GM20431 (cell line): Measurements from ENCODE around the gene MPPED2.

Source experiments
- in situ Hi-C: fragments of 300-500 bp; cut with MseI, MboI; formaldehyde crosslinking; loops from one replicate; pipeline ENCODE4 v1.15.0; 2020; ENCODE audit warnings: low sequenced_read_pairs; ENCODE audit not compliant: unreplicated experiment

The MPPED2 gene

GRCh38 chr11:30458541-30458940 lies 127.6 kb downstream of the MPPED2 start:
- in situ Hi-C loops, result no loop called here

DNA sequence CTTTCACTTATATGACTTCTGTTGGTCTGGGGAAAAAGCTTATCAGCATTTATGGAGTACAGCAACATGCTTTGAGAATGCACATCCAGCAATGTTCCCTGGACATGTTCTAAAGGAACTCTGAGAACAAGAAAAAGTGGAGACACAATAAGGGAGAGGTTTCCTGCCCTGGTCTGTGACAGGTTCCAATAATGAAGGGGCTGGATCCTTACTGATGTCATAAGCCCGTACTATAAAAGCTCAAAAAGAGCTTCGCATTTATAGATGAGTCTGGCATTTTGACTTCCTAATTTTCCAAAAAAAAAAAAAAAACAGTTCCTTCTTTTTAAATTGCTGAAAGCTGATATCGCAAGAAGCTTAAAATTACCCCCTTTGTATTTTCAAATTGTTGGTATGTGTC lies 129.1 kb downstream of the MPPED2 start:
- in situ Hi-C loops, result no loop called here

DNA sequence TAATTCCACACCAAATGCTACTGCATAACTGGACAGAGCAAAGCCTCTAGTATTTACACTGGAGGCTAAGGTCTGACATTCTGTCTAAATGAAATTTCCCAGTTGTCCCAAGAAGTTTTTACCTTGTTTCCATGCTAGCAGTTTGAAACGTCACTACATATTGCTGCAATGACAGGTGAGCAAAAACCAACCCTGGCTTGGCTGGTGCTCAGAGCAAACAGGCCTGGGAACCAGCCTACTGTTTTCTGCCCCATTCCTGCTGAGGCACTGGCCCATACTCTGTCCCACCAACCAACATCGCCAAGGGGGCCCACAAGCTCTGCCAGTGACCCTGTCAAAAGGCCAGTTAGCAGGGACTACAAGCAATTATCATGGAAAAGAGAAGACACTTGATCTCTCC lies 131.1 kb downstream of the MPPED2 start:
- in situ Hi-C loops, result no loop called here

DNA sequence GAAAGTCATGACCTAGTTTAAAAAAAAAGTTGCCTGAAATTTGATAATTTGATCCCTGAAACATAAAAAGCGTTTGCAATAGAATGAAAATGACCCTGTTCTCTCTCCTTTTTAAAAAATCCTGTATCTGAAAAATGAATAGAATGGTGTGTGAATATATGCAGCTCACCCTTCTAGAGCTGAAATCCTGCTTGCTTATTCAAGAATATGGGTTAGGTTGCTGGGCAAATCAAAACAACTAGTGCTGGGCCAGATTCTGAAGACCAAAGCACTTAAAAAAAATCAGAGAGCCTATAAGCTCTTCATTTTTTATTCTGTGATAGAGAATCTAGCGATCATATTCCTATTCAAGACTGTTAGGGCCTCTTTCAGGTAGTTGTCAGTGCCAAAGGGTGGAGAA lies 131.6 kb downstream of the MPPED2 start:
- in situ Hi-C loops, result no loop called here

DNA sequence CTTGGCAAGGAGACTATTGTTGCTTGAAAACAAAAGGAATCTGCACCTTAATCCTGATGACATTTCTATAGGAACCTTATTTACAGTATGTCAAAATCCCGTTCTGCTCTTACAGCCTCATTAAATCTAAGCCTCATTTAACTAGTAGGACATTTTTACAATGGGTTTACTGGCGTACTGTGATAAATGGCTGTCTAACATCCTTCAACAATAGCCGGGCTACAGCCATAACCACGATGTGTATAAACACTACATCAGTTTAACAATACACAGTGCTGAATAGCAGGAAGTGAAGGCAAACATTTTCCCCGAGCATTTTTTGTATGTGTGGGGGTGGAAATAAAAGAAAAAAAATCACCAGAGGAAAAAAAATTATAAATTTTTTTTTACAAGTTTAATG lies 132.0 kb downstream of the MPPED2 start:
- in situ Hi-C loops, result no loop called here

DNA sequence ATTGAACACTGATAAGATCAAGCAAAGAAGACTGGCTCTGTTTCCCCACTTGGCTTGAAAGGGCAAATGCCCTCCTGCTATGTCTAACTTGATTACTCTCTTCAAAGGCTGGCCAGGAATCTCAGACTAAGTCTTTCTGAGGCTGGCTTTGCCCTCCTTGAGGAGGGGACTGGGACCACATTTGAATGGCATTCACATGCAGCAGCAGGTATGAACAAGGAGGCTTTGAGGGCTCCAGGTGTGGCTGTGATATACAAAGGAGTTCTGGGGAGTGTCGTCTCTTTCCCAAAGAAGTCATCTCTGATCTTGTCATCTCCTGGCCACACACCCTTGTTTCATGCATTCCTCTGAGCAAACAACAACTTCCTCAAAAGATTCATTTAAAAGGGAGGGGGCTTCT lies 132.4 kb downstream of the MPPED2 start:
- in situ Hi-C loops, result no loop called here

GRCh38 chr11:30452842-30453241 lies 133.3 kb downstream of the MPPED2 start:
- in situ Hi-C loops, result no loop called here

DNA sequence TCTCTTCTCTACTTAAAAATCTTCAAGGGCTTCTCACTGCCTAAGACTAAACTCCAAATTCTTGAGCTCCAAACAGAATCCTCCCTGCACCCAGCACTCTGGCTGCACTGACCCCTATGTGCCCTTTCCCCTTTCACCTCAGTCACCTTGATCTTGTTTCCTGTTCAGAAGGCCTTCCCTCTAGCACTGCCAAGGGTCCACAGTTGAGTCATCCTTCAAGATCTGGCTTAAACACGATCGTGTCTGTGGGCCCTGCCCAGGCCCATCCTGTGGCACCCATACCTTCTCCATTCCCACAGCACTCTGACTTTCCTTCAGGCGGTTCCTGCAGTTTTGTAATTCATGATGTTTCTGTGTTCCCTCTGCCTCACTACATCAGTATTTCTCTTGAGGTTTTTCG lies 134.0 kb downstream of the MPPED2 start:
- in situ Hi-C loops, result no loop called here

GRCh38 chr11:30451626-30452025 lies 134.5 kb downstream of the MPPED2 start:
- in situ Hi-C loops, result no loop called here

DNA sequence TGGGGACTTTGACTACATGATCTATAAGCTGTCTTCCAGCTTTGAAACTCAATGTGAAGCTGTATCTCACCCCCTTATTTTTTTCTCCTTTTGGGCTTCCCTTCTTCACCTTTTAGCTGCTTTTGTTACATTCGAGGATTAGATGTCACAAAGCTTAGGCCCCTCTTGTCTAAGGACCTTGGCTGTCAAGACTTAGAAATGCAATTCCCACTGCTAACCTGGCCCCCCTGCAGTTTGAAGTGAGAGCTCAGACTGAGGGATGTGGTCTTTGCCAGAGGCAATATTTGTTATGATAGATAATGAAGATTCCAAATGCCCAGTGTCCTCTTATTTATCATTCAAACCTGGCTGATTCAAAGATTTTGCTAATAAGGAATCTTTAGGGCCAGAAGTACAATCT lies 135.0 kb downstream of the MPPED2 start:
- in situ Hi-C loops, result no loop called here

DNA sequence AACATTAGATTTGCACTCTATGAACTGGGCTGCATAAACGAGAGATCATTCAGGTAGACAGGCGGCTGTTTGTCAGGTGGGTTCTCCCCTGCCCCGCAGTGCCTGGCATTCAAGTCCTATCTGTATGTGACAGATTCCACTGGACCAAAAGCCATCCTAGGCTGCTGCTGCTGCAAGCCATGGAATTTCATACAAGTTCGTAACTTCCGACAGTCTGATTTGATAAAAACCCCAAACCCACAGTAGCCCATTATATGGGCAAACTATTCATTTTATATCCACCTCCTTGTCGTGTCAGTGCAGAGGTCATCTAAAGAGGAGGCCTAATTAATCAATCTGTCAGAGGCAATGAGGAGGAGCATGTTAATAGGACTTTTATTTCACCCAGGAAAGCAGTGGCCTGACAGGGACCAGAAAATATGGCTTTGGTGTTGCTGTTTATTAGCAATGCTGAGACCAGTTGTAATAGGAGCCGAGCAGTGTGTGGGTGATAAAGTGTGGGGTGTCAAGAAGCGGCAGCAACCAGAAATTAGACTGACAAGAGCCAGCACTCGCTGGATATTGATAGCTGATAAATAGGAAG lies 139.0 kb downstream of the MPPED2 start:
- in situ Hi-C loops, result no loop called here

- in situ Hi-C loops, result no loop called here
Observed at GRCh38 chr11:30446520-30446919, 139.6 kb downstream of the MPPED2 start.

DNA sequence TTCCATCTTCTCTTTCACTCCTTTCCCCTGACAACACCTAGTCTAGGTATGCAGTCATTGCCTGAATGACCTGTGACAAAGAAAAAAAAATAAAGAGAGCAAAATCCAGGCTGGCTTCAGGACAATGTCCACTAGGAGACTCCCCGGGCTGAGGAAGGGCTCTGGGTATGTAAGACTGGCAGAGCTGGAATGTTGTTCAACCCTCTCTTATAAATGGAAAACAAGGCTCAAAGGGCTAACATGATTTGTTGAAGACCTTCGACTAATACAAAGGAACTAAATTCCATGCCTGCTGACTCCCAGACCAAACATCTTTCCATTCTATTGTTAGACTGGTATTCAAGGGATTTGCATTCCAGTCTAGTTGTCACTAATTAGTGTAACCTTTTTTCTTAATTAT lies 141.1 kb downstream of the MPPED2 start:
- in situ Hi-C loops, result no loop called here

DNA sequence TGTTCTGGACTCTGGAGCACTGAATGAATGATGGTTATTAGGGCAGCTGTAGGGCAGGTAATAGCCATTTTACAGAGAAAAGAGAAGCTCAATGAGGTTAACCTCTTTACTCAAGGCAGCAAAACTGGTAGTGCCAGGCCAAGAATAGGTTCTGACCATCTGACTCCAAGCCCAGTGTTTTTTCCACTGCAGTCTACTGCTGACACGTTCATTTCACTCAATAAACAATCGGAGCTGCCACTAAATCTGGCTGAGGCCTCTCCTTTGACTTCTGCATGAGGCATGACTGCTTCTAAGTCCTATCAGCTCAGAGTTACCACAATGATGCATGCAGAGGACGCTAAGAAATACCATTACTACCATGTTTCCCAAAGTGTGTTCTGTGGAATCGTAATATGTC lies 145.6 kb downstream of the MPPED2 start:
- in situ Hi-C loops, result no loop called here

DNA sequence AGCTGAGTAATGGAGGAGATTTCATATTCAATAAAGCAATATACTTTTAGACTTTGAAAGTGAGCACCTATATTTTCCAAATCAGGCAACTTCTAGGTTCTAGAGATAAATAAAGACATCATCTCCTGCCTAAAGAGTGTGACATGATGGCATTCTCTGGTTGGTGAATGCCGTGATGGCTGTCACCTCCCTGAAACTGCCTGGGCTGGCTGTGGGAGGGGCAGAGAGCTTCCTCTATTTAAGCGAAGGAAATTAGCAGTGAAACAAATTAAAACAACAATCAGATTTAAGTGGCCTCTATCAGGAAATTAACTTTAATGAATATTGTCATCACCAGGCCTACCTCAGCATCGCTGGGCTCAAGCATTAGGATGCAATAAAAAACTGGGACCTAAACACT lies 149.4 kb downstream of the MPPED2 start:
- in situ Hi-C loops, result no loop called here

DNA sequence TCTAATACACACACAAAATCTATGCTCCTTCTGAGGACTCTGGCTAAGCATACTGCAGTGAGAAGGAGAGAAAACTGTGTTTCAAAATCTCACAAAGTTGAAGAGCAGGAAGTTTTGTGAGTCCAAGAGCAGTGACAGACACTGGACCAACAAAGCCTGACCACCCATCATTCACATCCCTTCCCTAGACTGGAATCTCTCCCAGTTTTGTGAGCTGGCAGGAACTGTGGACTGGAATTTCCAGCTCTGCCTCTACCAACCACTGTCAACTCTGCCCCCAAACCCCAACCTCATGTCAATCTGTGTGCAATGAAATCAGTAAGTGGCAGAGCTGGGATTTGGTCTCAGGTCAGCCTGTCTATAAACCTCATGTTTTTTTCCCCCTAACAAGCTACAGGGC lies 150.7 kb downstream of the MPPED2 start:
- in situ Hi-C loops, result no loop called here

DNA sequence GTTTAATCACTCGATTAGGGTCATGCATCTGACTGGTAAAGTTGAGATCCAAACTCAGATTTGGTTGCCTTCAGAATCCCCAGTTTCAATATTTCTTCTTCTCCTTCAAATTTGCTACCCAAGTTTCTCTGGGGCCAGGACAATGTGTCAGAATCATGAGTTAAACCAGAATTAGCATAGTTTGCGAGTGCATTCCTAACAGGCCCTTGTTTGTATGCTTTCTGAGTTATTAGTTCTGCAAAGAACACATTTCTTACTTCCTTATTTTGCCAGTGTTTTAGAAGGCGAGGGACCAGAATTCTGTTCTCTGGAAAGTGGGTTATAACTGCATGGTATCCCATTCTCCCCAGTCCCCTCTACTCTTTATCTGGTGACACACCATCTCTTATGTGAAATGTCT lies 151.3 kb downstream of the MPPED2 start:
- in situ Hi-C loops, result no loop called here

- in situ Hi-C loops, result no loop called here
Observed at GRCh38 chr11:30433831-30434230, 152.3 kb downstream of the MPPED2 start.

DNA sequence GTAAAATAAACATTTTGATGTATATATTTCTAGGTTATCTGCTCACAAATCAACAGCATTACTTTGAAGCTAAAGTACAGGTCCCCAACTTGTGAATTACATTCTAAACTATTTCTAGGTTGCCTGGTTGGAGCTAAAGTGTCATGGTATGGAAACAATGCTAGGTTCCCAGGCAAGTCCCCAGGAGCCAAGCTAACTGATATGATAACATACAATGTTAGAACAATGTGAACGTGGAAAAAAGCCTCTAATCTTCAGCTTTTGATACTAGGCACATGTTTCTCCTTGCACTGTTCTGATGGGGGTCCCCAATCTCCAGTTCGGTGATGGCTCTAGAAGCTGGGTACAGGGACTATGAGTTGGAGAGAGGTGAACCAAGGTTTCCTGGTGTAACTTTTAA lies 153.4 kb downstream of the MPPED2 start:
- in situ Hi-C loops, result no loop called here

- in situ Hi-C loops, result no loop called here
Observed at GRCh38 chr11:30432178-30432577, 154.0 kb downstream of the MPPED2 start.

- in situ Hi-C loops, result no loop called here
Observed at GRCh38 chr11:30431127-30431814, 154.9 kb downstream of the MPPED2 start.

- in situ Hi-C loops, result no loop called here
Observed at GRCh38 chr11:30429550-30429949, 156.6 kb downstream of the MPPED2 start.
